RPMI7951 (cell line): ENCODE data around the gene DIS3L2. TPM values are rescaled to one million over a fixed set of nuclear protein-coding genes. Genes with fewer than 3 reads are reported as not detected.
"Not testable (repeated sequence)": the region's sequence is repeated elsewhere in the genome, so short reads cannot be mapped to it uniquely, and the experiment has no call there.

ENCODE experiments used
- DNase-seq: peaks from one replicate; pipeline ENCODE4 v3.0.0-alpha.2; 2012; ENCODE audit warnings: low read depth
- total RNA-seq: library from RNA; depleted of rRNA; stranded (reverse); fragments of >200 nt; shearing (Covaris generic); gene quantifications from 2 replicates; pipeline ENCODE4 v1.2.3, GENCODE V29; 2014

DIS3L2 gene
- total RNA-seq, 1 experiment from 2014 or later: 22.2 TPM

DNA sequence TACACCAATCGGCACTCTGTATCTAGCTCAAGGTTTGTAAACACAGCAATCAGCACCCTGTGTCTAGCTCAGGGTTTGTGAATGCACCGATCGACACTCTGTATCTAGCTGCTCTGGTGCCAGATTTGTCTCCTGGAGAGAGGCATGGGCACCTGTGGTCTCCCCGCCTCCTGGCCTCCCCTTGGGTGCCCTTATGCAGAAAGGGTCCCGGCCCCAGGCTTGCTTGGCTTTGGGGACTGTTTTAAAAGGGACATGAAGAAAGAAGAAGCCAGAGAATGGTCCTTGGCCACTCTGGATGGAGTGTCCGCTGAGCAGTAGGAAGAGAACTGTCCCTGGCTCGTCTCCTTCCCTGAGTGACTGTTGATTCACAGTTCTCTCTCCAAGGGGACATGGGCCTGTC is 405.5 kb downstream of the DIS3L2 start:
- DNase-seq: no peak

DNA sequence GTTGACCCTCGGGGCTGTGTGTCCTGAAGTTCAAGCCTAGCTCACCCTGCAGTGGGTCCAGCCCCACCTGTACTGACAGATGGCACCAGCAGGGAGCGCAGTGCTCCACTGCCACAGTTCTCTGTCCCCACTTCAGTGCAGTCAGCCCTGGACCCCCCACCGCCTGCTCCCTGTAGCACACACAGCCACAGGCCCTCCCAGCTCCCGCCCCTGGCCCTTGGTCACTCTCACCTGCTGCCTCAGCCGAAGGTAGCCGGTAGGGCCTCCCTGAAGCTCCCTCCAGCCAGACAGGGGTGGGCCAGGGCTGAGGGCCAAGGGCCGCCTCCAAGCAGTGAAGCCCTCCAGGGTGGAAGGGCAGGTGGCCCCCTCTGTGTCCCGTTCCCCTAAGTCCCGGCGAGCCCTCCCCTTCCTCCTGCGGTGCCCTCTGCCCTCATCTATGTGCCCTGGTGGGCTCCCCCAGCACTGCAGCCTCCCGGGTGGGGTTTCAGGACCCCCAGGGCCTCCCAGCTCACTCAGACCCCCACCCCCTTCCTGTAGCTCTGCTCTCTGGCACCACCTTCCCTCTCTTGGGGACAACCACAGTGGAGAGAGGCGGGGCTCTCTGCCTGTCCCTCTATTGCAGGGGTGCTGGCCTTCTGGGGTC is 406.2 kb downstream of the DIS3L2 start:
- DNase-seq: no peak

DNA sequence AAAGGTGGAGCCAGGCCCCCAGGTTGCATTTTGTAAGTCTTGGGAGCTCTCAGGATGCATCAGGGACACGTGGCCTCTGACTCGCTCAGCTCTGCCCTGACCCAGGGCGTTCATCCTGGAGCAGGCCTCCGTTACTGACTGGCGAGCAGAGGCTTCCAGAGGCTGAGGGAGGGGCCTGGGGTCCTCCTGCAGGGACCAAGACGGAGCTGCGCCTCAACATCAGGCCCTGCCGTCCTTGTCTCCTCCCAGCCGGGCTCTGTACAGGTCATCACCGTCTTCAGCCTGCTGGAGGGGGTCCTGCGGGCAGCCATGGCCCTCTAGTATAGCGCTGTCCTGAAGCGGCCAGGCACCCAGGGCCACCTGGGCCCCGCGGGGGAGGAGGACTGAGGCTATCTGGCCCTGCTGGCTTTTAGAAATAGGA is 406.8 kb downstream of the DIS3L2 start:
- DNase-seq: no peak

DNA sequence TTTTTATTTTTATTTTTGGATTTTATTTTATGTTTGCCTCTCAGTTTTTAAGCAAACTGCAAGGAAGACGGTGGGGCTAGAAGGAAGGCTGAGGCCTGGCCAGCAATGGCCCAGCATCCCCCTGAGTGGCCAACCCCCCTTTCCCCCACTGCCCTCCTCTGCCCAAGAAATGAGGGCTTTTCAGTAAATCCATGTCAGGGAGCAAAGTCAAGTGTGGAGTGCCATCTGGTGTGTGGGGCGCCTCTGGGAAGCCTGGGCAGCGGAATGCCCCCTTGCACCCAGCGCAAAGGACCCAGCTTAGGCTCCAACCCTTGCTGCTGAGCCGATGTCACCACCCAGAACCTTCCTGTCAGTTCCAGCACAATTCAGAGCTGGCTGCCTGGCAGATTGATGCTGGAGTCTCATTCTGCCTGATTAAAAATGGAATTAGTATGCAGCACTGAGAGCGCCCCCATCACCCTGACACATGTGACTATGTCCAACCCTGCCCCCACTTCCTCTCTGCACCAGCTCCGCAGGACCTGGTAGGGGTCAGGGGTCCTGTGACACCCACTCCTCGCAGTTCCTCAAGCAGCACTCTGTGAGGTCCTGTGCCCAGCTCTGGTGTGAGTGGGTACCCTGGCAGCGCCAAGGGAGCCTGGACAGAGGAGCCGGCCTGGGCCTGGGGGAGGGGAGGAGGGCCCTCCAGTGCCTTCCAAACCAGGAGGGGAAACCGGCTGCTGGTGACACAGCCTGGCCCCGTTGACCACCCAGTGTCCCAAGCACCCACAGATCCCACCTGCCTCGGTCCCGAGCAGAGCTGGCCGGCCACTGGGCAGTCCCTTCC is 407.8 kb downstream of the DIS3L2 start:
- no peak for DNase-seq

DNA sequence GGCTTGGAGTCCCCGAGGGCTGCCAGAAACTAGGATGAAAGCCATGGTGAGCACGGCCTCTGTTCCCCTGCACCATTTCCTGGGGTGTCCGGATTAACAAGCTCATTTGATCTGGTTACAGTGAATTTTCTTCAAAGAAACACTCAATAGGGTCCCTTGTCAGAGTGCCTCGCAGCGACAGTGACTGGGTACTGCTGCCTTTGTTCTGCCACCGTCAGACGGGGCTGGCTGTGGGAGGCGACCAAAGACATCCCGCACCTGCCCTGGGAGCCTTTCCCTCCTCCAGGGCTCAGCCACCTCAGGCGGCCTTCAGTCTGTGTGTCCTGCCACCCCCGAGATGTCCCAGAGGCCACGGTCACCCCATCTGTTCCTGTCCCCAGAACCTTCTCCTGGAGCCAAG is 408.5 kb downstream of the DIS3L2 start:
- DNase-seq: not testable (repeated sequence)

DNA sequence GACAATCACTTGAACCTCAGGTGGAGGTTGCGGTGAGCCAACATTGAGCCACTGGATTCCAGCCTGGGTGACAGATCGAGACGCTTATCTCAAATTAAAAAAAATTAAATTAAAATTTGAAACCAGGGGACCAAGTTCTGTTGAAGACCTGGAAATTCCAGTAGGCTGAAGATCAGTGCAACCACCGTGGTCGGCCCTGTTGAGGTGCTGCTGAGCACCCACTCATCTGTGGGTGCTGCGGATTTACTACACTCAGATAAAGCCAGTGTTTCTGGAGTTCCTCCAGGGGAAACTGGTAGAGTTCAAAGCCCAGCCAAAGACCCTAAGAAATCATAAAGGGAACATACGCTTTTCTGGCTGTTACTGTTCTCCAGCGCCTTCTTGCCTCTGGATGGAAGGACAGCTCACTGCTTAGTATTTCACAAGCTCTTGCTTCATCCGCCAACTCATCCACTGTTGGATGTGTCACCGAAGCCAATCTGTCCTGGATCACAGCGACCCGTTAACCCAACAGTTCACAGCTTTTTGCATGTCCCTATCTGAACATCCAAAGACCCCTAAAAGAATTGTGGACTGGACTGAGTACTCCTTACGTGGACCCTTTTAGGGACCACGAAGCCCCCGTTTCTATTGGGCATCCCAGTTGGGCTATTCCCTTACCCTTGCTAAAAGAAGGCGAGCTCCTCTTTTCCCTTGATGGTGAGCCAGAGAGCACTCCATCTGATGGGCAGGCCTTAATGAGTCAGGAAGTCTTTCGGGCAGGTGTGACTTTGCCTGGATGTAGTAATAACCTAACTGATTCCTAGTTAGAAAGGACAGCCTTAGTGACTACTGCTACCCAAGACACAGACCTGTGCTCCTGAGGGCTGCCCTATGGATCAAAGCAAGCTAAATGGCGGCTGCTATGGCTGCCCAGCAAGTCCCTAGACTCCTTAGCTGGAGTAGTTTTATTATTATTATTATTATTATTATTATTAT is 411.0 kb downstream of the DIS3L2 start:
- DNase-seq: peak; percentile 44

DNA sequence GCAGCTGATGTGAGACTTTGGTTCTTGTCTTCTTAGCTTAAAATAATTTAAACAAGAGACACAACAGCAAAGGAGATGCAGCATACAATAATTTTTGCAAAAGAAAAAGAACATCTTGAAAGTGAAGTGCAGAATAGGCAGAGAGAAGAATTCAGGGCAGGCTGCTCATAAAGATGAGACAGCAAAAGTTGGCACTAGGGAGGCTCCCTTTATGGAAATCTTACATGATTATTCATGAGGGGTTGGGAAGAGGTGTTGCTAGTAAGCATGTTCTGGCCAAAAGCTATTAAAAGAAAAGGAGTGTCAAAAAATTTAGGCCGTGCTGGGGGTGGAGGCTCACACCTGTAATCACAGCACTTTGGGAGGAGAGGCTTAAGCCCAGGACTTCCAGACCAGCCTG is 412.8 kb downstream of the DIS3L2 start:
- no peak for DNase-seq

DNA sequence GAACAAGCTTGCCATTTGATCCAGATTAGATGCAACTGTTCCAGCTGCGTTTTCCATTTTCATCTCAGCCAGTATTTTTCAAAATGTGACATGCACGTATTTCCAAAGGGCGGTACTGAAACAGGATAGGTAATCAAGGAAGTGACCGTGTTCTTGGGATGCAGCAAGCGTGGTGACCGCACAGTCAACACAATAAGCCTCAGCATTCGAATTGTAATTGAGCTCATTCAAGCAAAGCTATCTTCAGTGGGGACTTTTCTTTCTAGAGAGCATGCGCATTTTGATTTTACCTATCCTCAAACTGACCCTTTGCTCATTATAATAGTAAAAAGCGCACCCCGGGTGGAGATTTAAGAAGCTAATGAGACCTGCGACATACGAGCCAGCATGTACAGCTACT is 413.7 kb downstream of the DIS3L2 start:
- DNase-seq: no peak

DNA sequence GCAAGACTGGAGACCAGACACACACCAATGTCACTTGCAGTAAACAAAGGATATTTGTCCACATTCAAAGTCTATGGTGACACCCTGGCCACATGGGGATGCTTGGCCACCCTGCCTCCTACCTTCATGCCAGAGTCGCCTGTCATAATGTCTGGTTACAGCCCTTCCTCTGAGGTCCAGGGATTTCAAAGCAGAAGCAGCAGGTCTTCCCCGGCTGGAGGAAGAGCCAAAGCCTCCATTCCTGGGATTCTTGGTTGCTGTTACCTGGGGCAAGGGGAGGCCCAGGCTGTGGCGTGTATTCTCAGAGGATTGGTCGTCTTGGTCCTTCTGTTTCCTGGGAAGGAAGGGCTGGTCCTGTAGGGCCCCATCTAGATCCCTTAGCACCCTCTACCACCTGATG is 414.7 kb downstream of the DIS3L2 start:
- DNase-seq: no peak

DNA sequence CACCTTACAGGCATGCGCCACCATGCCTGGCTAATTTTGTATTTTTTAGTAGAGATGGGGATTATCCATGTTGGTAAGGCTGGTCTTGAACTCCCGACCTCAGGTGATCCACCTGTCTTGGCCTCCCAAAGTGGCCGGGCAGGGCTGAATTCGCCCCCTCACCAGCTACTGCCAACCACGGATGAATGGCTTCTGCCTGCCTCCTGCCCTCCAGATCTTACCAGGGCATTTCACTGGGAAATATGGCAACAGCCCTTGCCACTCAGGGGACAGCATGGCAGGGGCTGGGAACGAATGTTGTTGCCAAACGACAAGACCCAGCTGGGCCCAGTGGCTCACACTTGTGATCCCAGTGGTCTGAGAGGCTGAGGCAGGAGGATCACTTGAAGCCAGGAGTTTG is 415.2 kb downstream of the DIS3L2 start:
- DNase-seq: no peak

DNA sequence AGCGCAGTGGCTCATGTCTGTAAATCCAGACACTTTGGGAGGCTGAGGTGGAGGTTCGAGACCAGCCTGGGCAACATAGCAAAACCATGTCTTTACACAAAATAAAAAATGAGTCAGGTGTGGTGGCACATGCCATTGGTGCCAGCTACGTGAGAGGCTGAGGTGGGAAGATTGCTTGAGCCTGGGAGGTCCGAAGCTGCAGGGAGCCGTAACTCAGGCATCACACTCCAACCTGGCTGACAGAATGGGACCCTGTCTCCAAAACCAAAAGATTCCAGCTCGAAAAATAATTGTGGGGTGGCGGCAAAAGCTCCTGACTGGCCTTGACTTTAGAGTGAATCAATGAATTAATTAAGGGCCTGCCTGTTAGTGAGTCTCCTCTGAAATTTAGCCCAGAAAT is 415.8 kb downstream of the DIS3L2 start:
- no peak for DNase-seq

DNA sequence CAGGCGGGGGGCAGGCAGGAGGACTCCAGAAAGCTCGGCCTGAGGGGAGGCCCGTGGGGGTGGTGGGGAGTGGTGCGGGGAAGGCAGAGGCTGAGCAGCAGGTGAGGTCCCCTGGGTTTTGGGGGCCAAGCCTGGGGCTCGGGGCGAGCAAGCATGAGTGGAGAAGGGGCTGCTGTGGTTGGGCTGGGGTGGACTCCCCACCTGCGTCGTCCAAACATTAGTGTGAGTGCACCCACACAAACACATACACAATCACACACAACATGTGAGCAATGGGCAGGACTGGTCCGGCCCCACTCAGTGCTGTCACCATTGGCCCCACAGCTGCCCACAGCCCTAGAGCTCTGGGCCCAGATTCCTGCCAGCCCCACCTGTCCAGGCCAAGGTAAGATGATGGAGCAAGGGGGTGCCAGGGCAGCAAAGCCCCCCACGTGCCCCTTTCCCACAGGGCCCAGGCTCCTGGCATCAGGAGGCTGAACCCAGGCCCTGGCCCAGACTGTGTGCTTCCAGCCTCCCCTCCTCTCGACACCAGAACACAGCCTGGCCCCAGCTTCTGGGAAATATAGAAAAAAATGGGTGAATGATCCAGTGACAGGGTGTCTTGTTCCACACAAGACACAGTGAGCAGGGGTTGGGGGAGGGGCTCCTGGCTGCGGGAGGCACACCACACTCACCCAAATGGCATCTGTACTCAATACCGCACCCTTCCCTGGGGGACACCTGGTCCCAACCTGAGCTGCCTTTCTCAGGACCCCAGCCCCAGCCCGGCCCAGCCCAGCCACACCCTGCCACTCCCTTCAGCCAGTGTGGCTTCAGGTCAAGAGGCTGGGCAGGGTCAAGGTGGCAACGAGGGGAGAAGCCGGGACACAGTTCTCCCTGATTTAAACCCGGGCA is 416.6 kb downstream of the DIS3L2 start:
- no peak for DNase-seq

DNA sequence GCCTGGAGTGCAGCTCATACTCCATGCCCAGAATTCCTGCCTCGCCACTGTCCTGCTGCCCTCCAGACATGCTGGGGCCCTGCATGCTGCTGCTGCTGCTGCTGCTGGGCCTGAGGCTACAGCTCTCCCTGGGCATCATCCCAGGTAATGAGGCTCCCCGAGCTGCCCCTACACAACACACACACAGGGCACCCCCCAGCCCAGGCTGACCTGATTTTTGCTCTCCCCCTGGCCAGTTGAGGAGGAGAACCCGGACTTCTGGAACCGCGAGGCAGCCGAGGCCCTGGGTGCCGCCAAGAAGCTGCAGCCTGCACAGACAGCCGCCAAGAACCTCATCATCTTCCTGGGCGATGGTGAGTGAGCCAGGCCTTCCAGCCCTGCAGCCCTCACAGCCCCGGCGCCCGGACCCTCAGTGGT is 417.2 kb downstream of the DIS3L2 start, which contains the start of gene ALPP:
Gene ALPP, plus strand, starts transcription at position 17 of the 417 bp plus-strand sequence. Its CDS starts 52 bp downstream, at position 69.
- DNase-seq: not testable (repeated sequence)

DNA sequence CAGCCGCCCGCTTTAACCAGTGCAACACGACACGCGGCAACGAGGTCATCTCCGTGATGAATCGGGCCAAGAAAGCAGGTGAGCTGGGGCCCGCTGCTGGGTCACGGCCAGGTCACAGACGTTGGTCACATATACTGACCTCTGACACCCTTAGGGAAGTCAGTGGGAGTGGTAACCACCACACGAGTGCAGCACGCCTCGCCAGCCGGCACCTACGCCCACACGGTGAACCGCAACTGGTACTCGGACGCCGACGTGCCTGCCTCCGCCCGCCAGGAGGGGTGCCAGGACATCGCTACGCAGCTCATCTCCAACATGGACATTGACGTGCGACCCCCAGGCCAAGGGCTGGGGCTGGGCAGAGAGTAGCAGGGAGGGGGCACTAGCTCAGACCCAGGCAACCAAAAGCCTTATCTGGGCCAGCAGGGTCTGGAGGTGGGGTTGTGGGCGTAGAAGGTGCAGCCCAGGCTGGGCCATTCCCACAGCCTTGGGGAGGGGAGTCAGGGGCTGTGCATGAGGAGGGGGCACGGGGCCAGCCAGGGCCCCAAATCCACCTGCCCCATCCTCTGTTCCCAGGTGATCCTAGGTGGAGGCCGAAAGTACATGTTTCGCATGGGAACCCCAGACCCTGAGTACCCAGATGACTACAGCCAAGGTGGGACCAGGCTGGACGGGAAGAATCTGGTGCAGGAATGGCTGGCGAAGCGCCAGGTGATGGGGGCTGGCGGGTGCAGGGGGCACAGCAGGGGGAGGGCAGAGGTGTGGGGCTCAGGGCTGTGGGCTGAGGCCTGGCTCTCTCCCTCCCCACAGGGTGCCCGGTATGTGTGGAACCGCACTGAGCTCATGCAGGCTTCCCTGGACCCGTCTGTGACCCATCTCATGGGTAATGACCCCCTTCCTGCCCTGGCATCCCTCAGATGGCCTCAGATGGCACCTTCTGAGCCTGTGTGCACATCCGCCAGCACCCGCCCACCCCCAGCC is 418.4 kb downstream of the DIS3L2 start:
- DNase-seq: not testable (repeated sequence)

DNA sequence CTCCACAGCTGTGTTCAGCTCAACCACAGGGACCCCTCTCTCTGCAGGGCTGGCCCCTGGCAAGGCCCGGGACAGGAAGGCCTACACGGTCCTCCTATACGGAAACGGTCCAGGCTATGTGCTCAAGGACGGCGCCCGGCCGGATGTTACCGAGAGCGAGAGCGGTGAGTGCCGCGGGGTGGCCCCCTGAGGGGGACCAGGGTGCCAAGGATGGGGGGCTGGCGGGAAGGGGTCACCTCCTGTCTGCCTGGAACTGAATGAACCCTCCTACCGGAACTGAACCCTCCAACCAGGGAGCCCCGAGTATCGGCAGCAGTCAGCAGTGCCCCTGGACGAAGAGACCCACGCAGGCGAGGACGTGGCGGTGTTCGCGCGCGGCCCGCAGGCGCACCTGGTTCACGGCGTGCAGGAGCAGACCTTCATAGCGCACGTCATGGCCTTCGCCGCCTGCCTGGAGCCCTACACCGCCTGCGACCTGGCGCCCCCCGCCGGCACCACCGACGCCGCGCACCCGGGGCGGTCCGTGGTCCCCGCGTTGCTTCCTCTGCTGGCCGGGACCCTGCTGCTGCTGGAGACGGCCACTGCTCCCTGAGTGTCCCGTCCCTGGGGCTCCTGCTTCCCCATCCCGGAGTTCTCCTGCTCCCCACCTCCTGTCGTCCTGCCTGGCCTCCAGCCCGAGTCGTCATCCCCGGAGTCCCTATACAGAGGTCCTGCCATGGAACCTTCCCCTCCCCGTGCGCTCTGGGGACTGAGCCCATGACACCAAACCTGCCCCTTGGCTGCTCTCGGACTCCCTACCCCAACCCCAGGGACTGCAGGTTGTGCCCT is 419.9 kb downstream of the DIS3L2 start:
- DNase-seq: not testable (repeated sequence)

DNA sequence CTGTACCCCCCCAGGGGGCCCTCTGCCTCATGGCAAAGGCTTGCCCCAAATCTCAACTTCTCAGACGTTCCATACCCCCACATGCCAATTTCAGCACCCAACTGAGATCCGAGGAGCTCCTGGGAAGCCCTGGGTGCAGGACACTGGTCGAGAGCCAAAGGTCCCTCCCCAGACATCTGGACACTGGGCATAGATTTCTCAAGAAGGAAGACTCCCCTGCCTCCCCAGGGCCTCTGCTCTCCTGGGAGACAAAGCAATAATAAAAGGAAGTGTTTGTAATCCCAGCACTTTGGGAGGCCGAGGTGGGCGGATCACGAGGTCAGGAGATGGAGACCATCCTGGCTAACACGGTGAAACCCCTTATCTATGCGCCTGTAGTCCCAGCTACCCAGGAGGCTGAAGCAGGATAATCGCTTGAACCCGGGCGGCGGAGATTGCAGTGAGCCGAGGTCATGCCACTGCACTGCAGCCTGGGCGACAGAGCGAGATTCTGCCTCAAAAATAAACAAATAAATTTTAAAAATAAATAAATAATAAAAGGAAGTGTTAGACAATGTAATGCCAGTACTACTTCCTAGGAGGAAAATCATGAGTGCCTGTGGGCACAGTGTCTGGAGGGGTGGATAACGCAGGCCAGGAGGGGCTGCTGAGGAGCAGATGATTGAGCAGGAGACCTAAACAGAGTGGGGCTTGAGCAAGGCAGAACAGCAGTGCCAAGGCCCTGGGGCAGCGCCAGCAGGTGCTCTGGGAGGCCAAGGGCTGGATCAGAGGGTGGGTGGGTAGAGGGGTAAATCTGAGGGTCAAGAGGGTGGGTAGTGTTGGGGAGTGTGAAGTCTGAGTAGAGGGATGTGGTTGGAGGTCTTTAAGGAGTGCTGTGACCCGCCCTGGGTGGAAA is 421.1 kb downstream of the DIS3L2 start:
- DNase-seq: no peak

DNA sequence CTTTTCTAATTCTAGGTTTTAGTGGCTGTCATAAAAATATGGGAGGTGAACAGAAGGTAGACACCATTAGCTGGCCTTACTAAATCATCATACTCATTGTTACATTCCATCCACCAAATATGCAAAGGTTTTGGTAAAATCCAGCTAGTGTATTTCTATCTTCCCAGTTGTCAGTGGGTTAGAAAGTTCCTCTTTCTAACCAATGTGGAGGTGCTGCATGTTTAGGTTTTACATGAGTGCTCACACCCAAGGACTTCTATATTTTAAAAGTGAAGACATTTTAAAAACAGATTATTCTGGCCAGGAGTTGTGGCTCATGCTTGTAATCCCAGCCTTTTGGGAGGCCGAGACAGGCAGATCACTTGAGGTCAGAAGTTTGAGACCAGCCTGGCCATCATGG is 423.0 kb downstream of the DIS3L2 start:
- DNase-seq: no peak

DNA sequence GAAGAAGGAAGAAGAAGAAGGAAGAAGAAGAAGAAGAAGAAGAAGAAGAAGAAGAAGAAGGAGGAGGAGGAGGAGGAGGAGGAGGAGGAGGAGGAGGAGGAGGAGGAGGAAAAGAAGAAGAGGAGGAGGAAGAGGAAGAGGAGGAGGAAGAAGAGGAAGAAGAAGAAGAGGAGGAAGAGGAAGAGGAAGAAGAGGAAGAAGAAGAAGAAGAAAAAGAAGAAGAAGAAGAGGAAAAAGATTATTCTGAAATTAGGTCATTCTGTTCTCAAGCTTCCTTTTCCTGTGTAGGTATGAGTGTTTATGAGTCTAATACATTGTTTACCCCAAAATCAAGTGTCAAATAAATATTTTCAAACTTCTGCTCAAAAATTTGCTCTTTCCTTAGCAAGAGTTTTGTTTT is 423.5 kb downstream of the DIS3L2 start:
- not testable (repeated sequence) for DNase-seq
